Thyroid gland (tissue), 4 donors: ENCODE measurements around the gene PTPRN2. TPM values are rescaled to one million over a fixed set of nuclear protein-coding genes. Genes with fewer than 3 reads are reported as not detected.

Experiments used
- DNase-seq, 2 donors: peaks; one replicate each; pipeline ENCODE4 v3.0.0-alpha.2; 2019
- H3K27ac ChIP-seq, 3 donors: fragments of 200-600 bp; sonication (generic); 1 replicate in 2 of 3; 2 replicates in 1 of 3; pipeline ENCODE4 v1.5.1; 2016 to 2019; ENCODE audit warnings: mild to moderate bottlenecking in 1 of 3, moderate library complexity in 1 of 3
- H3K27me3 ChIP-seq: fragments of 200-600 bp; sonication (generic); one replicate; pipeline ENCODE4 v1.5.1; 2019
- H3K36me3 ChIP-seq, 2 donors: fragments of 200-600 bp; sonication (generic); one replicate each; pipeline ENCODE4 v1.5.1; 2016 to 2019
- H3K4me1 ChIP-seq, 2 donors: fragments of 200-600 bp; sonication (generic); one replicate each; pipeline ENCODE4 v1.5.1; 2017 to 2019
- H3K4me3 ChIP-seq, 3 donors: fragments of 200-600 bp; sonication (generic); replicated peaks in 1 of 3; 1 replicate in 2 of 3; 2 replicates in 1 of 3; pipeline ENCODE4 v1.5.1; 2016; ENCODE audit warnings: mild to moderate bottlenecking in 1 of 3
- H3K9me3 ChIP-seq: fragments of 200-600 bp; sonication (generic); one replicate; pipeline ENCODE4 v1.5.1; 2017
- CTCF ChIP-seq, 6 experiments: fragments of 200-600 bp in 3 of 6; fragments of 450-650 bp in 3 of 6; sonication (generic) in 3 of 6; IDR thresholded peaks; one replicate each; pipeline ENCODE4 v1.5.1; 2016 to 2019; ENCODE audit warnings: antibody characterized with exemption in 6 of 6, mild to moderate bottlenecking in 2 of 6, inconsistent platforms in 1 of 6, moderate library complexity in 1 of 6
- POLR2A ChIP-seq, 2 donors: fragments of 450-650 bp; IDR thresholded peaks; one replicate each; pipeline ENCODE4 v1.6.1; 2017; ENCODE audit warnings: antibody characterized with exemption in 2 of 2, mild to moderate bottlenecking in 2 of 2, moderate library complexity in 1 of 2
- WGBS, 2 donors: methylation state at CpG; one replicate each; pipeline ENCODE4 v1.1.5; 2017; 5-methylcytosine and 5-hydroxymethylcytosine counted together
- intact Hi-C: fragments of 100-400 bp; cut with DNase I; formaldehyde crosslinking; loops from one replicate; pipeline ENCODE4 v1.15.1; 2023
- total RNA-seq, 4 donors: library from RNA; depleted of rRNA; stranded (reverse); fragments of >200 nt; gene quantifications; one replicate each; pipeline ENCODE4 v1.2.3, GENCODE V29; 2016

PTPRN2 gene
- total RNA-seq, 4 donors from 2014 or later = 4.2 to 9.9 (median 7.7) TPM

- WGBS, 2 donors = 65 to 78% methylated on average over 9 of the region's 9 CpGs
- DNase-seq = no peak
Observed at GRCh38 chr7:157708919-157709295, 878.7 kb downstream of the PTPRN2 start.

DNA sequence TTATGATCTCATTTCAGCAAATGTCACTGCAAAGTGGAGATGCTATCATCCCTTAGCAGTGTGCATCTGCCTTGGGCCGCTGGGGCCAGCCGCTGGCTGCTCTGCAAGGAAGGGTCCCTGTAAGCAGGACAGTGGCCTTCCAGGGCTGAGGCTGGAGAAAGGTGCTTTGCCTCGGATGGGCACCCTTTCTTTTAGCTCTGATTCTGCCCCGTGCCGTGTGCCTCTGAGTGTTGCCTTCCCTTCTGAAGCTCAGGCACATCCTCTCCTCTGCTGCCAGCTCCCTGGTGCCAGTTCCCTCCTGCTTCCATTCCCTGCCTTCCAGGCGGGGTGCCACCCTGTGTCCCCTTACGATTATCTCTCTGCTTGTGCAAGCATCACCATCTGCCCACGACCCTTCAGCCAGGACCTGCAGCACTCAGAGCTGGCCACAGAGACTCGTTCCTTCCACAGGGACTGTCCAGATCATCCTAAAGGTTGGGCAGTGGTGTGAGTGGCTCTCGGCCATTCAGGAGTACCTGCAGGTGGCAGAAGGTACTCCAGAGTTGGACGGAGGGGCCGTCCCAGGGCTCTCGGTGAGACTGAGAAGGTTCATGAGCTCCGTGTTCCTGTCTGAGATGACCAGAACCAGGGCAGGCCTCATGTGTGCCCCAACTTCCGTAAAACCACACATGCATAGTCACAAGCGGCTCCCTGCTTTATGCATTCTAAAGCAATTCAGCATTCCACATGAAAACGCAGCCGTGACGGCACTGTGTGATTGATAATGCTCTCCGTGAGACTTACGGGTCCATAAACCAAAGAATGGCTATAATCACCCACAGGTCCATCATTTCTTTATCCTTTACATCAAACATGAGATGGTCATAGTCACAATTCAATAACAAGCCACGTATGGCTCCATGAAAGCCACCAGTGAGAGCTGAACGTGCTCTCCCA is 879.4 kb downstream of the PTPRN2 start:
- intact Hi-C loops = no loop called here
- Histone ChIP-seq H3K27ac (no peak overlapping the region), H3K36me3 (no peaks in the 10 kb centered on the region), H3K27me3 (no peaks in the 10 kb centered on the region), H3K4me1 (no peaks in the 10 kb centered on the region), H3K4me3 (no peak overlapping the region), H3K9me3 (no peaks in the 10 kb centered on the region)
- TF ChIP-seq CTCF (IDR thresholded peaks at IDR 0.05) (no peak), POLR2A (IDR thresholded peaks at IDR 0.05) (no peak)
- no peak for DNase-seq
- WGBS, 2 donors = 59 to 68% methylated on average over 23 of the region's 23 CpGs

More at GRCh38 chr7:157708919-157709295, 878.7 kb downstream of the PTPRN2 start:
- Histone ChIP-seq H3K4me3 (no peak overlapping the region), H3K27me3 (no peaks in the 10 kb centered on the region), H3K9me3 (no peaks in the 10 kb centered on the region), H3K27ac (no peak overlapping the region), H3K4me1 (no peaks in the 10 kb centered on the region), H3K36me3 (no peaks in the 10 kb centered on the region)
- TF ChIP-seq CTCF (IDR thresholded peaks at IDR 0.05) = no peak
- no peak for TF ChIP-seq POLR2A (IDR thresholded peaks at IDR 0.05)
- intact Hi-C loops = no loop called here

DNA sequence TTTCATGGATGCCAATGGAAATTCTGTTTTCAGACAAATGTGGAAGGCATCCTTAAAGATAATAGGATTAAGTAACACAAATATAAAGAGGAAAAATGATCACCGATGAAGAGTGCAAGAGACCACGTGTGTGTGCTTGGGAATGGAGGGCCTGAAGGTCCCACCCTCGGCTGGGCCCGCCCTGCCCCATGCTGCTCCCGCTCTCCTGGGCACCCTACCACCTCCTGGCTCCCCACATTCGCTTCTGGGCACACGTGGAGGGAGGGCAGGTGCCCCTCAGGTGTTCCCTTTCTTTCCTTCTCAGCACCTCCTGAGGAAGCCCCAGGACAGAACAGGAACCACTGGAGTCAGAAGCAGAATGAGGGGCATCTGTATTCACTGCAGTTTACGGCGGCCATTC is 883.3 kb downstream of the PTPRN2 start:
- H3K36me3 ChIP-seq = no peaks in the 10 kb centered on the region
- 78 to 84% methylated on average over 9 of the region's 9 CpGs for WGBS, 2 donors
- no peak for DNase-seq
- H3K4me1 ChIP-seq = no peaks in the 10 kb centered on the region
- H3K9me3 ChIP-seq = no peaks in the 10 kb centered on the region
- no peak overlapping the region for H3K27ac ChIP-seq
- intact Hi-C loops = no loop called here
- H3K27me3 ChIP-seq = no peaks in the 10 kb centered on the region
- H3K4me3 ChIP-seq = no peak overlapping the region
- no peak for TF ChIP-seq POLR2A (IDR thresholded peaks at IDR 0.05)

DNA sequence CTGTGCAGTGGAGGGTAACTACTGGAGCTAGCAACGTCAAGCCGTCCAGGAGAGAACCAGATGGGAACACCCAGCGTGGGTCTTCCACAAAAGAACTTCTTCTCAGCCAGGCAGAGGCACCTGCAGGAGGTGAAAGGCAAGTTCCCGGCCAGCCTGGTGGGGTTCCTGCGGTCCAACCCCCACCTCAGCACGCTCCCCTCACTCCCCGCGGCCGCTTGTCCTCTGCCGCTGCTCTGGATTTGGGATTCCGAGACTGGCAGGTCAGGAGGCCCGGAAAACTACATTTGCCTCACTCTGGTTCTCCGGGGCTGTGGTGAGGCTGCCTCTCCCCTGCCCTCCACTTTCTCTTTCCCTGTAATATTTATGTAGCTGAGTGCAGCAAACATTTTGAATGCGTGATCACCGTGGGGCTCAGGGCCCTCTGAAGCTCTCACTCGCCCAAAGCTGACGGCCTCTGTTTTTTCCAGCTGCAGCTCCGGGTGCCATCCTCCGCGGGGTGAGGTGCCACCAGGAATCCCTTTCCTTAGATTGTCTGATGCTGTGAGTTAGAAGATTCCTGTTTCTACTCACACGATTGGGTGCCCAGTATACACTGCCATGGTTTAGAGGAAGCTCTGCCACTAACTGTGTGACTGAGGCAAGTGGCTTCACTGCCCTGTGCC is 884.0 kb downstream of the PTPRN2 start:
- H3K27me3 ChIP-seq = no peaks in the 10 kb centered on the region
- intact Hi-C loops = no loop called here
- H3K27ac ChIP-seq = no peak overlapping the region
- no peaks in the 10 kb centered on the region for H3K9me3 ChIP-seq
- no peak for TF ChIP-seq CTCF (IDR thresholded peaks at IDR 0.05)
- no peak for TF ChIP-seq POLR2A (IDR thresholded peaks at IDR 0.05)
- no peak overlapping the region for H3K4me3 ChIP-seq
- DNase-seq = no peak
- H3K4me1 ChIP-seq = no peaks in the 10 kb centered on the region
- WGBS, 2 donors = 78 to 82% methylated on average over 19 to 20 of the region's 21 CpGs
- no peaks in the 10 kb centered on the region for H3K36me3 ChIP-seq

DNA sequence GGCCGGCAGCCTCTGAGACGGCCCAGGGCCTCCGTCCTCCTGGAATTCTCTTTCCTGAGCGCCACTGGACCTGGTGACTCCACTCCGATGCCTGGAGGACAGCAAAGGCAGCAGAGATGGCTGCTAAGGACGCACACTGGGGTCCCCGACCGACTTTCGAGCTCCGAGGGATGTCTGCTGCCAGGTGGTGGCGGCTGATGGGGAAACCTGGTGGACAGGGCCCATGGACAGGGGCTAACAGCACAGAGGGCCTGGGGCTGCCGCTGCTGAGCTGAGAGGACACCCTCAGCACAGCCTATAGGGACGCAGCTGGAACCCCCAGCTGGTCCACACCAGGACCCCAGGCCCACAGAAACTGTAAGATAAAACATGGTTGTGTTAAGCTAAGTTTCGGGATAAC is 884.5 kb downstream of the PTPRN2 start:
- 72 to 88% methylated on average over 14 of the region's 14 CpGs for WGBS, 2 donors
- no peaks in the 10 kb centered on the region for H3K36me3 ChIP-seq
- intact Hi-C loops = no loop called here
- no peaks in the 10 kb centered on the region for H3K9me3 ChIP-seq
- H3K27ac ChIP-seq = no peak overlapping the region
- H3K4me1 ChIP-seq = no peaks in the 10 kb centered on the region
- no peak overlapping the region for H3K4me3 ChIP-seq
- DNase-seq = no peak
- no peaks in the 10 kb centered on the region for H3K27me3 ChIP-seq
- TF ChIP-seq CTCF (IDR thresholded peaks at IDR 0.05) = no peak
- TF ChIP-seq POLR2A (IDR thresholded peaks at IDR 0.05) = no peak
